GM21786 (cell line): ENCODE data around the gene SPINDOC.
"Not testable (repeated sequence)": the region's sequence is repeated elsewhere in the genome, so short reads cannot be mapped to it uniquely, and the experiment has no call there.

ENCODE experiments used
- ATAC-seq: cut with Tn5 transposase; IDR thresholded peaks from one replicate; pipeline ENCODE4 v1.9.1; 2021; ENCODE audit not compliant: unreplicated experiment

The SPINDOC gene

DNA sequence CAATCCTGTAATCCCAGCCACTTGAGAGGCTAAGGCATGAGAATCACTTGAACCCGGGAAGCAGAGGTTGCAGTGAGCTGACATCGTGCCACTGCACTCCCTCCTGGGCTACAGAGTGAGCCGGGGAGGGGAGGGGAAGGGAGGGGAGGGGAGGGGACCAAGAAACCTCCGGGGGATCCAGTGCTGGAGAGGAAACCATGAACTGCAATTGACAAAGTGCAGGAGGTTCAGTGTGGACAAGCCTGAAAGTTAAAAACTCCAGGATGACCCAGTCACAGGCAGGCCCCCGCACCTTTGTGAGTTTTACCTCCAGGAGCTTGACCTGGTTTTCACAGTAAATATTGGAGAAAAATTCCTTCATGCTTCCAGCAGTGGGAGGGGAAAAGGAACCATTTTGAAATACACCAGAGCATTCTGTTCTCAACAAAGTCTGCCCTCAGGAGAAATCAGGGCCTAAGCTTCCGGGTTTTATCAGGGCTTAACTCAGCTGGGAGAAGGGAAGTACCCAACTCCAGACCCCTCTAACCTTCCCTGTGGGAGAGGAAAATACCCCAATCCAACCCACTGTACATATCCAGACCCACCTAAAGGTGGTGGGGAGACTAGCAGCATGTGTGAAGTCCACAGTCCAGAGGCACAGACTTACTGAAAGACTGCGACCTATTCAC is 29.2 kb upstream of the SPINDOC start:
- ATAC-seq: no peak

DNA sequence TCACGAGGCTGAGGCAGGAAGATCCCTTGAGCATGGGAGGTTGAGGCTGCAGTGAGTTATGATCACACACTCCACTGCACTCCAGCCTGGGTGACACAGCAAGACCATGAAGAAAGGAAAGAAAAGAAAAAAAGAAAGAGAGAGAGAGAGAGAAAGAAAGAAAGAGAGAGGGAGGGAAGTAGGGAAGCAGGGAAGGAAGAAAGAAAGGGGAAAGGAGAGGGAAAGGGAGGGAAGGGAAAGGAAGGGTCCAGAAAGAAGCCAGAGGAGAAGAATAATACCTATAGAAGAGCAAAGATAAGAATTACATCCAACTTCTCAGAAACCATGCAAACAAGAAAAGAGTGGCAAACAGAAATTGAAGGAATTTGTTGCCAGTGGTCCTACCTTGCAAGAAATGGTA is 27.4 kb upstream of the SPINDOC start:
- no peak for ATAC-seq

DNA sequence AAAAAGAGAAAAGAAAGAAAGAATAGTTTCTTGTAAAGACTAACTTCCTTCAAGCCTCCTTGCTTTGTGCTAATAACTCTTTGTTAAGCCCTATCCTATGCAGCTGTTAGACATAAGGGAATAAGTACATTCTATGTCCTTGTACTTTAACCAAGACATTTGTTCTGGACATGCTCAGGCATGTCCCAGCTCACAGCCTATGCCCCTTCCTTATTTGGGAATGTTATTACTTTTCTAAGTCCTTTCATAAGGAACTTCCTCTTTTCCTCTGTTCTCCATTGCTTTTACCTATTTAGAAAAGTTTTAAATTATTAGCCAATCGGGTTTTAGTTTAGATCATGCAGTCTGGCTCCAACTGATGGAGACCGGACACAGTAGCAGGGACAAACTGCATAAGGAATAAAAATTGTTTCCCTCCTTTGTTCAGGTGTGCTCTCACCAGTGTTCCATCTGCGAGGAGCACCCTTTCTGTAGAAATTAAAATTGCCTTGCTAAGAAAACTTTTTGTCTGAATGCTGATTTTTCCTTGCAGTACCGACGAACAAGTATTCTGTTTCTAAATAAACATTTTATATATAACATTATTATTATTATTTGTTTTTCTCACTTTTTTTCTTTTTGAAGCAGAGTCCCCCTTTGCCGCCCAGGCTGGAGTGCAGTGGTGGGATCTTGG is 21.6 kb upstream of the SPINDOC start:
- ATAC-seq: no peak

DNA sequence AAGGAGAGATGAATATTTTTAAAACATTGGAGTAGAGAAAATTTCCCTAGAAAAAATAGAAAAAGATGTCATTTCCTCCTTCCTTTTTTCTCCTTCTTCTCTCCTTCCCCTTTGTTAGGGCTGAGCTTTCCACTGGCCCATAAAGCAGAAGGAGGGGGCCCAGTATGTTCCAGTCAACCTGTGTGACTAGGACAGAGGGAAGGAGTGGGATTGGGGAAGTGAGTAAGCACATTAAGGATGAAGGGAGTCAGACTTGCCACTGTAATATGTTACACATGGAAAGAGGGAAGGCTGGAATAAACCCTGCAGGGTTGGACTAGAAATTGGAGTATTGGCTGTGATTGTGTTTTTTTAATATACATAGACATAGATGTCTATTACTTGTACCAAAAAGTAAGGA is 20.1 kb upstream of the SPINDOC start:
- no peak for ATAC-seq

DNA sequence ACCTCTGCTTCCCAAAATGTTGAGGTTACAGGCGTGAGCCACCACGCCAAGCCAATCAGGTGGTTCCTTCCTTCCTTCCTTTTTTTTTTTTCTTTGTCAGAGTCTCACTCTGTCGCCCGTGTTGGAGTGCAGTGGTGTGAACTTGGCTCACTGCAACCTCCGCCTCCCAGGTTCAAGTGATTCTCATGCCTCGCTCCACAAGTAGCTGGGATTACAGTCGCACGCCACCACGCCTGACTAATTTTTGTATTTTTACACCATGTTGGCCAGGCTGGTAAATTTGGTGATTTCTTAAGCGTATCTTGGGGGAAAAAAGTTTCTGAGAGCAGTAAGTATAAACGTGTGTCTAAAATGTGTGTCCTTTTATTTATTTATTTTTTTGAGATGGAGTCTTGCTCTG is 18.2 kb upstream of the SPINDOC start:
- ATAC-seq: no peak

DNA sequence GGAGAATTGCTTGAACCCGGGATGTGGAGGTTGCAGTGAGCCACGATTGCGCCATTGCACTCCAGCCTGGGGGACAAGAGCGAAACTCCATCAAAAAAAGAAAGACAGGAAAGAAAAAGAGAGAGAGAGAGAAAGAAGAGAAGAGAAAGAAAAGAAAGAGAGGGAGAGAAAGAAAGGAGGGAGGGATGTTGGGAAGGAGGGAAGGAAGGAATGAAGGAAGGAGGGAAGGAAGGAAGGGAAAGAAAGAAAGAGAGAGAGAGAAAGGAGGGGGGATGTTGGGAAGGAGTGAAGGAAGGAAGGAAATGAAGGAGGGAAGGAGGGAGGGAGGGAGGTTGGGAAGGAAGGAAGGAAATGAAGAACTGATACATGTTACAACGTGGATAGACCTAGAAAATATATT is 12.3 kb upstream of the SPINDOC start:
- ATAC-seq: no peak

DNA sequence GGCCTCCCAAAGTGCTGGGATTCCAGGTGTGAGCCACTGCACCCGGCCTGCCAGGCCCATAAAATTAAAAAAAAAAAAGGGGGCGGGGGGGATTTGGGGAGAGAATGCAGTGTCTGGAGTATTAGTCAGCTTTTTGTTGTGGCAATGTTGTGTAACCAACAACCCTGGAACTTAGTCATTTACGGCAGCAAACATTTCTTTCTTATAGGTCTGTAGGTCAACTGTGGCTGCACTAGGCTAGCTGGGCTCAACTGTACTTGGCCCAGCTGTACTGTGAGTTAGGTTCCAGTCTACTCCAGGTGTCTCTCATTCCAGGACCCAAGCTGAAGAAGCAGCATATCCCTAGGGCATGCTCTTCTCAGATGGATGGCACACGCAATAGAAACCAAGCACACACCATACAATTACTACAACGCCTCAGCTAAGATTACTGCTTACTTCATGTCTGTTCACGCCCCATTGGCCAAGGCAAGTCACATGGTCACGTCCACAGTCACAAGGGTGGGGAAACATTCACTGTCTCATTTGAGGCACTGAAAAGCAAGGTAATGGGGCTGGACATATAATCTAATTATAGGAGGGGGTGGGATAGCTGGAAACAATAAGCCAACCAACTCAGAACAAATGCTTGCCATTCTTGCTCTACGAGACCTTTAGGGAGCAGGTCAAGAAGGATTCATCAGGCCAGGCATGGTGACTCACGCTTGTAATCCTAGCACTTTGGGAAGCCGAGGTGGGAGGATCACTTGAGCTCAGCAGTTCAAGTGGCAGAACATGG is 10.4 kb upstream of the SPINDOC start:
- no peak for ATAC-seq

DNA sequence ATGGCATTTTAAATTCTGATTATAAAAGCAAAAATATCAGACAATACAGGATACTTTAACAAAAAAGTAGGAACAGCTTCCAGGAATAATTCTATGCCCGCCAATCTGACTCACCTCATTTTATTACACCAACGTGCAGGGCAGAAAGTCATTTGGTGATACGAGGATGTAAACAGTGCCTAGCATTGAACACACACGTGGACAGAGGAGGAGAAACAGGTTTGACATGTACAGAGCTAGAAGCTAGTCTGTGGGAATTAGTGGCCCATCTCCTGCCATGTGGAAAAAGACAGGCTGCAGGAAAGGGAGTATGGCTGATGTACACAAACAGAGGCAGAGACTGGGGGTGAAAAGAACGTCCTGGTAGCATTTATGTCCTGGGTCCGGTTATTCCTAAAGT is 9.0 kb upstream of the SPINDOC start:
- no peak for ATAC-seq

DNA sequence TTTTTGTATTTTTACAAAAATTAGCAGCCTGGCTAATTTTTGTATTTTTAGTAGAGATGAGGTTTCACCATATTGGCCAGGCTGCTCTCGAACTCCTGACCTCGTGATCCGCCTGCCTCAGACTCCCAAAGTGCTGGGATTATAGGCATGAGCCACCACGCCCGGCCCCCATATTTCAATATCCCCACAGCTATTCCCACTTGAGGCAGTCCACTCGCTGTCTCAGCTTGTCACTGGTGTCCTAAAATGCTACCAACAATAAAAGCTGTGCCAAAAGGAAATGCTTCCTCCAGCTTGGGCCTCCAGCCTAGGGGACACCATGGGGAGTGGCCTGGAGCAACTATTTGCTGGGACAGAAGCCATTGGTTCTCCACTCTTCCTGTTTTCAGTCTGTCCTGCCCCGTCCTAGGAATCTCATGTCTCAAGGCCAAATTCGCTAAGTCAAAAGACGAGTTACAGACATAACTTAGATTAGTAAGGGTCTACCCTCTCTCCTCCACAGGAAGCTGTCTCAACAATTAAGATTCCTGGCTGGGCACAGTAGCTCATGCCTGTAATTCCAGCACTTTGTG is 7.3 kb upstream of the SPINDOC start:
- no peak for ATAC-seq

DNA sequence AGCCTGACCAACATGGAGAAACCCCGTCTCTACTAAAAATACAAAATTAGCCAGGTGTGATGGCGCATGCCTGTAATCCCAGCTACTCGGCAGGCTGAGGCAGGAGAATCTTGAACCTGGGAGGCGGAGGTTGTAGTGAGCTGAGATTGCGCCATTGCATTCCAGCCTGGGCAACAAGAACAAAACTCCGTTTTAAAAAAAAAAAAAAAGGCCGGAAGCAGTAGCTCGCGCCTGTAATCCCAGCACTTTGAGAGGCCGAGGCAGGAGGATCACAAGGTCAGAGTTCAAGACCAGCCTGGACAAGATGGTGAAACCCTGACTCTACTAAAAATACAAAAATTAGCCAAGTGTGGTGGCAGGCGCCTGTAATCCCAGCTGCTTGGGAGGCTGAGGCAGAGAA is 2.9 kb upstream of the SPINDOC start:
- ATAC-seq: not testable (repeated sequence)

DNA sequence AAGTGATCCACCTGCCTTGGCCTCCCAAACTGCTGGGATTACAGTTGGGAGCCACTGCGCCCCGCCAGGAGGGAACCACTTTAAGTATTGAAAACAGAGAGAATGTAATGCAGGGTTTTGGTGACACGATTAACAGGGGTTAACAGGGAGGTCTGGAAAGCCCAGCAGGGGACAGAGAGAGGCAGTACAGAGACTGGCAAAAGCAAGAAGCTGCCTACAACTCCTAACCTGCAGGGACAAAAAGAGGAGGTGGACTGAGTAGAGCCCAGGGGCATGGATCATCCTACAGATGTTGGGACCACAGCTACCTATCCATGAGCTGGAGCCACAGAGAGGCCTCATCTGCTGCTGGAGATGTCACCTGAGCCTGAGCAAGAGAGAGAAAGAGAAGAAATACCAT is 1.7 kb upstream of the SPINDOC start:
- no peak for ATAC-seq

DNA sequence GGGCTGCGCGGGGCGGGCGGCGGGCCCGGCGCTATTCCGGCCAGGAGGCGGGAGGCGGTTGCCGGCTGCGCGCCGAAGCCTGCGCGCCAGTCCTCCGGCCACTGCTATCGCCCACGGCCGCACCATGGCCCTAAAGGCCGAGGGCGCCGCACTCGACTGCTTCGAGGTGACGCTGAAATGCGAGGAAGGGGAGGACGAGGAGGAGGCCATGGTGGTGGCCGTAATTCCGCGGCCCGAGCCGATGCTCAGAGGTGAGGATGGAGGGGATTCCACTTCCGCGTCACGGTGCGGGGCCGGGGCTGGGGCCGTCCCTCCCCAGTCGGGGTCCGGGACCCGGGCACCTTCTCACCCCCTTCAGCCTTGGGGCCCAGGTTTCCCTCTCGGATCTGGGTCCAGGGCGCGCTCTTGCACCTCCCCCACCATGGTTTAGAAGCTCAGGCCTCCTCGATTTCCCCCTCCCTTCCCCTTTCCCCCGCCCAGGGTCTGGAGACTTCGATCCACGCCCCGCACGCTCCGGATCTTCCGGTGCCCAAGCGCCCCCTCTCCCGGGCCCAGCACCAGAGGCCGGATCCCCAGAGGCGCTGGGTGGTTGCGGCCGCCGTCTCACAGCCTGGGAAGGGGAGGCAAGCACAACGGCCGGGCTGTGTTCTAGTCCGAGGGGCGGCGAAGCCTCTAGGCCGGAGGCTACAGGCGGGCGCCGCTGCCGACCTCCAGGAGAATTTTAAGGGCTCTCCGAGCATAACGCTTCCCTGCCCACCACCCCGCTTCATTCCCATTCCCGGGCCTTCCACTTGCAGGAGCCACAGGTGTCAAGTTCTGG is 517 bp downstream of the SPINDOC start:
- ATAC-seq: peak; percentile 33

DNA sequence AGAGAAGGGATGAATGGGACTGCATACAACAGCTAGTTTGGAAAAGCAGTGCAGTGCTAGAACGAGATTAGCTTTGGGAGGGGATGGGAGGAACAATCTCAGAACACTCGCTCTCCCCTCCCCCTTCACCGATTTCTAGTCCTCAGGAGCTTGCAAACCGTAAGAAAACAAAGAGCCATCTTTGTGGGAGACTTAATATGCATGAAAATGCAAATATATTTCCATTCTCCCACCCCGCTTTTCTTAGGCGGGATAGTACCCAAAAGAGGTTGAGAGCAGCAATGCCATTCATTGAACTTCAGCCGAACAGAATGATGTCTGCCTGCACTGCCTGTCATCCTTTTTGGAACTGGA is 1.1 kb downstream of the SPINDOC start:
- no peak for ATAC-seq

DNA sequence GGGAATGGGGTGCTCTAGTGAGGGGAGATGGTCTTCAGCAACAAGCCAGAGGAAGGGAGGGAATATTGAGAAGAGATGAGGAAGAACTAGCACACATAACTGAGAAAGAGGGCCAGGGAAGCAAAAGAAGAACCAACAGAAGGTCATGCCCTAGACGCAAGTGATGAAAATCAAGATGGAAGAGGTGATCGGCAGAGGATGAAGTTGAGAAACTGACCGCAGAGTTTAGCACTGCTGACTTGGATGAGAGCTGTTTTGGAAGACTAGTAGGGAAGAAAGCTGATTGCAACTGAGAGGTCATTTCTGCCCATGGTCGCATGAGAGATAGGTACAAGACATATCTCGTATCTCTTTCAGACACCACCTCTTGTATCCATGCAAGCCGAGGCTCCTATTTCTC is 2.9 kb downstream of the SPINDOC start:
- ATAC-seq: no peak

DNA sequence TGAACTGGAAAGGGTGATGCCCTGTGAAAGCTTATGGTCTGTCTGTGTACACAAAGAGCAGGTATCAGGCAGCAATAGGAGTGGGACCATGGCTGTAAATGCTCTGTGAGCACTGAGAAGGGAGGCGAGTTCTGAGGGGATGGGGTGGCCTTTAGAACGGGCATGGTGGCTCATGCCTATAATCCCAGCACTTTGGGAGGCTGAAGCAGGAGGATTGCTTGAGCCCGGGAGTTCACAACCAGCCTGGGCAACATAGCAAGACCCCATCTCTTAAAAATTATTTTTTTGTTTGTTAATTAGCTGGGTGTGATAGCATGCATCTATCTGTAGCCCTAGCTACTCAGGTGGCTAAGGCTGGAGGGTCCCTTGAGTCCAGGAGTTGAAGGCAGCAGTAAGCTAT is 3.5 kb downstream of the SPINDOC start:
- no peak for ATAC-seq

DNA sequence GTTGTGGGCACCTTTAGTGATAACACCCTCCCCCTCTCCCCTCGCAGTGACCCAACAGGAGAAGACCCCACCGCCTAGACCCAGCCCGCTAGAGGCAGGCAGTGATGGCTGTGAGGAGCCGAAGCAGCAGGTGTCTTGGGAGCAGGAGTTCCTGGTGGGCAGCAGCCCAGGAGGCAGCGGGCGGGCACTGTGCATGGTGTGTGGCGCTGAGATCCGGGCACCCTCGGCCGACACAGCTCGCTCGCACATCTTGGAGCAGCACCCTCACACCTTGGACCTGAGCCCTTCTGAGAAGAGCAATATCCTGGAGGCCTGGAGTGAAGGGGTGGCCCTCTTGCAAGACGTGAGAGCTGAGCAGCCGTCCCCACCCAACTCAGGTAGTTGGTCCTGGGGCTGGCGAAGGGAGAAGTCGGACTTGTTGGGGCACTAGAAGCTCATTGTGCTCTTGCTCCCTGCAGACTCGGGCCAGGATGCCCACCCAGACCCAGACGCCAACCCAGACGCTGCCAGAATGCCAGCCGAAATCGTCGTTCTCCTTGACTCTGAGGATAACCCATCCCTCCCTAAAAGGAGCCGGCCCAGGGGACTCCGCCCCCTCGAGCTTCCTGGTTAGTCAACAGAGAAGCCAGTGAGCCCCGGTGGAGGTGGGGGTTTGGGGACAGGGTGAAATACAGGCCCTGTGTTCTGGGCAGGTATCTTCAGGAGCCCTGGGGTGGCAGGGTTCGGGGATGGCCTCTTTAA is 4.7 kb downstream of the SPINDOC start:
- no peak for ATAC-seq

DNA sequence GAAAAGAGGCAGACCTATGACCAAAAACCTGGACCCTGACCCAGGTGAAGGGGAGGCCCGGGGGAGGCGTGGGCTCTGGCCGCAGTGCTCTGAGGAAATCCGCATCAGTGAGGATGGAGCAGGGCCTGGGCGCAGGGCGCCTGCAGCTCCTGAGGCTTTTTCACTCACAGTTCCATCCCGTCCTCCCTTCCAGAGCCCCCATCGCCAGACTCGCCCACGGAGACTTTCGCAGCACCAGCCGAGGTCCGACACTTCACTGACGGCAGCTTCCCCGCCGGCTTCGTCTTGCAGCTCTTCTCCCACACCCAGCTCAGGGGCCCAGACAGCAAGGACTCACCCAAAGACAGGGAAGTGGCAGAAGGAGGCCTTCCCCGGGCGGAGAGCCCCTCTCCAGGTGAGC is 5.4 kb downstream of the SPINDOC start:
- ATAC-seq: no peak

DNA sequence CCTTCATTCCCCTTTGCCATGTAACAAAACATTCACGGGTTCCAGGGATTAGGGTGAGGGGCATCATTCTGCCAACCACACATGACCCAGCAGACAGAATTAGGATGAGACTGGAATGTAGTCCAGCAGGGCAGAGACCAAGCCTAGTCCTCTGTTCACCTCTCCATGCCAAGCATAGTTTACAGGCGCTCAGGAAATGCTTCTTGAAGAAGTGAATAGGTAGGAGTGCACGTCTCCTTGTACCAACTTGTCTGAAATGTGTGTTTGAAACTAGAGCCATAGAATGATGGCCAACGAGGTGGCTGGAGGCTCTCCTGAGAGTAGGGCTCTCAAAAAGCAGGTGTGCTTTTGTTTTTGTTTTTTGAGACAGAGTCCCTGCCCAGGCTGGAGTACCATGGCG is 8.2 kb downstream of the SPINDOC start:
- no peak for ATAC-seq

DNA sequence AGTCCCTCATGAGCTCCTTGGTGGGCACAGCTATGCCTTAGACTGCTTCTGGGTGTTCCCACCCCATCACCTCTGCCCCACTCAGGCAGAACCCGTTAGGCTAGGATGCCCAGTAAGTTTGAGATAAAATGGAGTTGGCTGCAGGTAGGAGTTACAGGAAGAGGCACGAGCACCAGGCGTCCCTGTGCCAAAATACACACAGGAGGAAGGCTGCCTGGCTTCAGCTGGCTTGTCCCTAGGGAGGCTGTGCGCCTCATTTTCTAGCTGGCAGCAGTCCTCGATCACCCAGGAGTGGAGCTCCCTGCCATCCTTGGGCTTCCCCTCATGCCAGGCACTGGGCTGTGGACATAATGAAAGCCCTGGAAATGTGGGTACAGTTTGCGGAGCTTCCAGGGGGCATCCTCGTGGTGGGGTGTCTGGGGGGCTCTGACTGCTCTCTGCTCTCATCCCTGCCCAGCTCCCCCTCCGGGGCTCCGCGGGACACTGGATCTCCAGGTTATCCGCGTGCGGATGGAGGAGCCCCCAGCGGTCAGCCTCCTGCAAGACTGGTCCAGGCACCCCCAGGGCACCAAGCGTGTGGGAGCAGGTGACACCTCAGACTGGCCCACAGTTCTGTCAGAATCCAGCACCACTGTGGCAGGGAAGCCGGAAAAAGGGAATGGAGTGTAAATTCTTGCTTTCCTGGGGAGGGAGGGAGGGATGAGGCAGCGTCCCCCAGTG is 13.4 kb downstream of the SPINDOC start:
- no peak for ATAC-seq
